Stimulated activated naive CD8-positive, alpha-beta T cell treated with anti-CD3 and anti-CD28 coated beads, Interleukin-15, Interleukin-2, amounts not matched to agents 100 U/mL and 50 U/mL, for 24 hours (primary cell): Measurements from ENCODE around the gene ZNF444.
"Not testable (repeated sequence)": the region's sequence is repeated elsewhere in the genome, so short reads cannot be mapped to it uniquely, and the experiment has no call there.

Experiments used
- ATAC-seq: fragments of 150-1000 bp; cut with Tn5 transposase; one replicate; pipeline ENCODE4 v1.10.0; 2021
- DNase-seq: peaks from one replicate; pipeline ENCODE4 v3.0.0; 2021

Gene ZNF444

DNA sequence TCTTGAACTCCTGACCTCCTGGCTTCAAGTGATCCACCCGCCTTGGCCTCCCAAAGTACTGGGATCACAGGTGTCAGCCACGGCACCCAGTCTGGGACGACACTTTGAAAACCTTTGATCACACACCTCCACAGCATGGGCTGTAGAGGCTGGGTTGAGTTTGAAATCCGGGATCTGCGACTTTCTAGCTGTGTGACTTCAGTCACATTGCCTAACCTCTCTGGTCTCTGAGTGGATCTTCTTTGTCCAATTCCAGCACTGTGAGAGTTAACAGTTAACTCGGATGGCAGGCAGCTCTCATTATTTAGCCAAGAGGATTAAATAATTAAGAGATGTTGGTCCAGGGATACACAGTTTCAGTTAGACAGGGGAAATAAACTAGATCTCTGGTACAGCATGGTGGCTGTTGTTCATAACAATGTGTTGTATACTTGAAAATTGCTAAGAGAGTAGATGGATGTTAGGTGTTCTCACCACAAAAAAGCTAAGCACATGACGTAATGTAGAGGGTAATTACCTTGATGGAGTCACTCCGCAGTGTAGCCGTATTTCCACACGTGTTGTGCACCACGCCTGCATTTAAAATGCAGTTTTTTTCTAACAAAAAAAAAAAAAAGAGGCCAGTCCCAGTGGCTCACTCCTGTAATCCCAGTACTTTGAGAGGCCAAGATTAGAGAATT lies 36.6 kb downstream of the ZNF444 start:
- DNase-seq (no peak), ATAC-seq (no peak)

DNA sequence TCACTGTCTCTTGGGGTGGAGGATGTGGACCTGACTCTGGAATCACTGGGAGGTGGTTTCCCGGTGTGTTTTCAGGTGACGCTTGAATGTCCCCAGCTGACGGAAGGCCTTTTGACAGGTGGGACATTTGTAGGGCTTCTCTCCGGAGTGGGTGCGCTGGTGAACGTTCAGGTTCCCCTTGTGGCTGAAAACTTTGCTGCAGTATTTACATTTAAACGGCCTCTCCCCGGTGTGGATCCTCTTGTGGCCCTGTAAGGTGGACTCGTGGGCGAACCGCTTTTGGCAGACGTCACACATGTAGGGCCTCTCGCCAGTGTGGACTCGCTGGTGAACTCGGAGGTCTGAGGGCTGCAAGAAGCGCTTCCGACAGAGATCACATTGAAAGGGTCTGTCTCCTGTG lies 48.7 kb downstream of the ZNF444 start:
- ATAC-seq (no peak), DNase-seq (no peak)

DNA sequence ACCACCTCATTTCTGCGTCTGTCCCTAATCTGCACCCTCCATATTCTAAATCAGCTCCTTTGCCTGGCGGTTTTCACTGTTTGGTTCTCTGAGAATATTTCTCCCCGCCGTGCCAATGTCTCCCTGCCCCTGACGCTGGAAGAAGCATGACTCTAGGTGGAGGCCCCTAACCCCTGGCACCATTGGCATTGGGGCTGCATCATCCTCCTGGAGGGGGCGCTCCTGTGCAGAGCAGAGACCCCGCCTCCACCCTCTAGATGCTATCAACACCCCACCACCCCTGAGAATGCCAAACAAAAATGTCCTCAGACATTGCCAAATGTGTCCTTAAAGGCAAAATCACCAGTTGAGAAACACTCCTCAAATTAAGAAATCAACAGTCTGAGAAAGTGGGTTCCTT lies 50.0 kb downstream of the ZNF444 start:
- DNase-seq (no peak), ATAC-seq (no peak)

DNA sequence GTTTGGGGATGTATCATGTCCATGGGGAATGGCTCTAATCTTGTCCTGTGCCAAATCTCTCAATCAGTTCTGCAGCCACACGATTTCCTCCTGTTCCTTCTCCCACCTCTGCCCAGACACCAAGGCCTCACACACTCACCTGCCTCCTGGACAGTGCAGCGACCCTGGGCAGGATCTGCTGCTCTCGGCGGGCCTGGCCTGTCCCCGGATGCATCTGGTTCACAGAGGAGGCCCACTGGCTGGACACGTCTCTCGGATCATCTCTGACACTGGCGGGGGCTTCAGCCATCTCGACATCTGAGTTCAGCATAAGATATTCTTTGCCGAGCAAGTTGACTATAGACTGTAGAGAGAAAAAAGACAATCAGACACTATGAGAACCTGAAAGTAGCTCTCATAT lies 50.6 kb downstream of the ZNF444 start:
- DNase-seq (no peak), ATAC-seq (no peak)

DNA sequence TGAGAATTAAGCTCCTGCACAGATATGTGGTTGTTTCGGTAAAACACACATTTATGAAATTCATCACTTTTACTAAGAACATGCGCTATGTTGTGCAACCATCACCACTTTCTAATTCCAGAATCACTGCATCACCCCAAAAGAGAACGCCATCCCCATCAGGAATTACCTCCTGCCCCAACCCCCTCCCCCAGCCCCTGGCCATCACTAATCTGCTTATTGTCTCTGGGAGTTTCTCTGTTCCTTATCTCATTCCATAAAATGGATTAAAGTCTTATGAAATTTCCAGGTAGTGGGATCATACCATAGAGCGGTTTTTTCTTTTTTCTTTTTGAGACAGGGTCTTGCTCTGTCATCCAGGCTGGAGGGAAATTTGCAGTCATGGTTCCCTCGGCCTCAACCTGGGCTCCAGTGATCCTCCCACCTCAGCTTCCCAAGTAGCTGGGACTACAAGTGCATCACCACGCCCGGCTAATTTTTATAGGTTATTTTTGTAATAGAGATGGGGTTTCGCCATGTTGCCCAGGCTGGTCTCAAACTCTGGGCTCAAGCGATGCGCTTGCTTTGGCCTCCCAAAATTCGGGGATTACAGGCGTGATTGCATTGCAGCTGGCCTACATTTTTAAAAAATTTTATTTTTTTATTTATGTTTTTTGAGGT lies 53.0 kb downstream of the ZNF444 start:
- ATAC-seq: no peak
- no peak for DNase-seq

DNA sequence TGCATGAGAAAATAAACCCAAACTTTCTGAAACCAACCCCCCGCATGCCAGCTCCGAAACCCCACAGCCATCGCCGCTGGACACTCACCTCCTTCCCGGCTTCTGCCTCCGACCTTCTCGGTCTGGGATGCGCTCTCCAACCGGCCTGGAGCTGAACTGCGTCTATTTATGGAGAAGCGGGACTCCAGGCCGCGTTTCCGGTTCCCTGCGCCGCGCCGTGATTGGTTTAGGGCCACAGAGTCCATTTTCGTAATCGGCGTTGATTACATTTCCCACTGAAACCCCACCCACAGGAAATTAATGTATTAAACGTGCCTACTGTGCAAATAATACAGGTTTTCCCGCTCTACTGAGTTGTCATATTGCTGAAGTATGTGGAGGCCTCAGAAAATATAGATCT lies 56.6 kb downstream of the ZNF444 start, which contains the start of gene ZSCAN5B:
TSS of gene ZSCAN5B (minus strand) at position 138 of the 400 bp plus-strand sequence. CDS start 4,731 bp downstream, outside the sequence.
- not testable (repeated sequence) for DNase-seq, ATAC-seq

DNA sequence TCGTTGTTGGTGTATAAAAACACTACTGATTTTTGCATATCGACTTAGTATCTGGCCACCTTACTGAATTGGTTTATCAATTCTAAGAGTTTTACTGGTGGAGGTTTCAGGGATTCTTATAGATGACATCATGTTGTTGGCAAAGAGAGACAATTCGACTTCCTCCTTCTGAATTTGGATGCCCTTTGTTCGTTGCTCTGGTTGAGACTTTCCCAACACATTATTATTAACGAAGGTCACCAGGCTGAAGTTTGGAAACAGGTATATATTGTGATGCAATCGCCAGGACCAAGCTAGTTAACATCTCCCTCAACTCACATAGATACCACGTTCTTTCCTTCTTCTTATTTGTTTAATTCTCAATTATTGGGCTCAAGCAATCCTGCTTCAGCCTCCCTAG lies 58.6 kb downstream of the ZNF444 start:
- no peak for ATAC-seq
- DNase-seq: no peak

DNA sequence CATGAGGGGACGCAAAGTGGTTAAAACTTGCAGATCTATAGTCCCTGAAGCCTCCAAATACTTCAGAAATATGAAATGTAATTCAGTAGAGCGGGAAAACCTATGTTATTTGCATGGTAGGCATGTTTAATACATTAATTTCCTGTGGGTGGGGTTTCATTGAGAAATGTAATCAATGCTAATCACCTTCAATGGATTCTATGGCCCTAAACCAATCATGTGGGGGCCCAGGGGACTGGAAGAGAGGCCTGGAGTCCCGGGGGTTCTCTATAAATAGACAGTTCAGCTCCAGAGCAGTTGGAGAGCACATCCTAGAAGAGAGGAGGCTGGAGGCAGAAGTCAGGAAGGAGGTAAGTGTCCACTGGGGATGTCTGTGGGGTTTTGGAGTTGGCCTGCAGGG lies 60.9 kb downstream of the ZNF444 start, which contains the start of gene ZSCAN5C:
TSS of gene ZSCAN5C (plus strand) at position 301 of the 400 bp plus-strand sequence. CDS start 3,641 bp downstream, outside the sequence.
- no peak for ATAC-seq
- no peak for DNase-seq

DNA sequence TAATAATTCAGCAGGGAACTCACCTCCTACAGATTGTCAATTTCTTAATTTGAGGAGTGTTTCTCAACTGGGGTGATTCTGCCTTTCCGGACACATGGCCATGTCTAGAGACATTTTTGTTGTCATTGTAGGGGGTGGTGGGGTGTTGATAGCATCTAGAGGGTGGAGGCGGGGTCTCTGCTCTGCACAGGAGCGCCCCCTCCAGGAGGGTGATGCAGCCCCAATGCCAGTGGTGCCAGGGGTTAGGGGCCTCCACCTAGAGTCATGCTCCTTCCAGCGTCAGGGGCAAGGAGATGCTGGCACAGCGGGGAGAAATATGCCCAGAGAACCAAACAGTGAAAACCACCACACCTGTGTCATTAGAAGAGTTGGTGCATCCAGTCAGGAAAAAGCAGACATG lies 66.5 kb downstream of the ZNF444 start:
- ATAC-seq, DNase-seq: not testable (repeated sequence)

DNA sequence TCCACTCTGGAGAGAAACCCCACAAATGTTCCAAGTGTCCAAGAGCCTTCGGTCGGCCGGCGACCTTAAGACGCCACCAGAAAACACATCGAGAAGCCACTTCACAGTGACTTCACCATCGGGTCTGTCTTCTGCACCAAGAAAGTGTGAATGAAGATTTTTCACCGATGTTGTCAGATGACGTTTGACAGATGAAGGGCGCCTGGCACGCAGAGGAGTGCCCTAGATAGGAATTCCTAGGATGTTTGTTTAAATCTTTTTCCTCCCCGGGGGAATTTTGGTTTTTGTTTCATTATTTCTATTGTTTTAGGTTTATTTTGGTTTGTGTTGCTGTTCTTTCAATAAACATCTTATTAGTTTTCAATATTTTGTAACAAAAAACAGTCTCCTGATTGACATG lies 68.0 kb downstream of the ZNF444 start:
- no peak for DNase-seq
- ATAC-seq: no peak

DNA sequence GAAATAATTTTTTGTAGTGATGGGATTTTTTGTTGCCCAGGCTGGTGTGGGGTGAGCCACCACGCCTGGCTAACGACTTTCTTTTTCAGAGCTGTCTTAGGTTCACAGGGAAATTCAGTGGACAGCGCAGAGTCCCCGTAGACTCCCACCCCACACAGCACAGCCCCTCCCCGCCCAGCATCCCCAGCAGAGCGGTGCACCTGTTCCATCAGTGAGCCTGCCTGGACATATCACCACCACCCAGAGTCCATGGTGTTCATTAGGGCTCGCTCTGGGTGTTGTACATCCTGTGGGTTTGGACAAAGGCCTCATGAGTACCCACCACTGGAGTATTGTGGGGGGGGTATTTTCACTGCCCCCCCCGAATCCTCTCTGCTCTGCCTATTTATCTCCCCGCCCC lies 68.9 kb downstream of the ZNF444 start:
- DNase-seq, ATAC-seq: not testable (repeated sequence)
